B cell (primary cell): Measurements from ENCODE around the gene CNGB1. TPM values are rescaled to one million over a fixed set of nuclear protein-coding genes. Genes with fewer than 3 reads are reported as not detected.

Experiments used
- ATAC-seq: fragments of 200-7000 bp; cut with Tn5 transposase; one replicate; pipeline ENCODE4 v1.10.0; 2021; ENCODE audit warnings: low read depth, mild to moderate bottlenecking, moderate number of reproducible peaks, moderate library complexity
- CTCF ChIA-PET: fragments of 350-600 bp; sonication (Branson Sonifier 250); formaldehyde crosslinking; loops from one replicate; lab custom pipeline; 2021; ENCODE audit warnings: antibody characterized with exemption, inconsistent platforms; lab: Charles Lee
- POLR2A ChIA-PET: fragments of 350-600 bp; sonication (Branson Sonifier 250); formaldehyde crosslinking; loops from one replicate; lab custom pipeline; 2021; ENCODE audit warnings: antibody characterized with exemption; lab: Charles Lee
- DNase-seq: peaks from one replicate; pipeline ENCODE4 v3.0.0; 2013
- H2AFZ ChIP-seq: 2 replicates; pipeline ENCODE4 v1.6.1; 2012; ENCODE audit warnings: mild to moderate bottlenecking, low read depth, low read length; ENCODE audit not compliant: insufficient read depth, poor library complexity, severe bottlenecking
- H3K27ac ChIP-seq, 2 donors: 1 replicate in 1 of 2; 2 replicates in 1 of 2; pipeline ENCODE4 v1.5.1; 2012 to 2013; ENCODE audit warnings: low read length in 2 of 2, mild to moderate bottlenecking in 2 of 2, moderate library complexity in 1 of 2
- H3K27me3 ChIP-seq, 4 experiments: fragments of 200-600 bp in 1 of 4; sonication (generic) in 1 of 4; replicated peaks in 1 of 4; 1 replicate in 2 of 4; 2 replicates in 2 of 4; pipeline versions ENCODE4 v1.6.1 to v1.7.0; 2013 to 2016; ENCODE audit warnings: low read length in 3 of 4, mild to moderate bottlenecking in 2 of 4, mixed read lengths in 1 of 4, moderate library complexity in 1 of 4; ENCODE audit not compliant: insufficient read depth in 4 of 4, control insufficient read depth in 3 of 4; ENCODE audit errors: control extremely low read depth in 1 of 4
- H3K36me3 ChIP-seq, 2 experiments: replicated peaks in 1 of 2; 1 replicate in 1 of 2; 2 replicates in 1 of 2; pipeline versions ENCODE4 v1.6.1 to v1.7.1; 2013; ENCODE audit warnings: low read length in 1 of 2; ENCODE audit not compliant: insufficient read depth in 2 of 2, control insufficient read depth in 1 of 2; ENCODE audit errors: control extremely low read depth in 1 of 2, extremely low read depth in 1 of 2
- H3K4me1 ChIP-seq, 2 donors: fragments of 200-600 bp in 1 of 2; sonication (generic) in 1 of 2; 1 replicate in 1 of 2; 2 replicates in 1 of 2; pipeline versions ENCODE4 v1.5.1 to v1.6.1; 2013 to 2017; ENCODE audit warnings: low read length in 2 of 2; ENCODE audit not compliant: control insufficient read depth in 2 of 2, insufficient read depth in 2 of 2
- H3K4me2 ChIP-seq: replicated peaks from 2 replicates; pipeline ENCODE3; 2012; ENCODE audit warnings: mild to moderate bottlenecking, low read depth, low read length; ENCODE audit not compliant: poor library complexity, severe bottlenecking
- H3K4me3 ChIP-seq, 5 experiments: fragments of 200-600 bp in 1 of 5; sonication (generic) in 1 of 5; 1 replicate in 3 of 5; 2 replicates in 2 of 5; pipeline versions ENCODE4 v1.5.1 to v1.7.0; 2011 to 2016; ENCODE audit warnings: low read length in 4 of 5, mild to moderate bottlenecking in 4 of 5, low read depth in 2 of 5, control low read depth in 1 of 5, moderate library complexity in 1 of 5; ENCODE audit not compliant: insufficient read depth in 1 of 5; ENCODE audit errors: control extremely low read depth in 1 of 5, extremely low read depth in 1 of 5
- H3K79me2 ChIP-seq: fragments of 200-600 bp; sonication (generic); one replicate; pipeline ENCODE4 v1.6.0; 2016; ENCODE audit warnings: low read length; ENCODE audit not compliant: control insufficient read depth, insufficient read depth
- H3K9ac ChIP-seq: fragments of 200-600 bp; sonication (generic); 2 replicates; pipeline ENCODE4 v1.6.1; 2017; ENCODE audit warnings: mild to moderate bottlenecking, low read length, moderate library complexity
- H3K9me3 ChIP-seq, 3 donors: one replicate each; pipeline versions ENCODE4 v1.6.1 to v1.7.1; 2013; ENCODE audit warnings: low read length in 2 of 3; ENCODE audit not compliant: control insufficient read depth in 2 of 3, insufficient read depth in 1 of 3; ENCODE audit errors: control extremely low read depth in 1 of 3
- H4K20me1 ChIP-seq: 2 replicates; pipeline ENCODE4 v1.6.0; 2012; ENCODE audit warnings: mild to moderate bottlenecking, low read length; ENCODE audit not compliant: insufficient read depth, control insufficient read depth, poor library complexity, severe bottlenecking
- H3K27ac Mint-ChIP-seq: one replicate; pipeline ENCODE4 v1.8.0; 2021; ENCODE audit warnings: mixed read lengths
- H3K27me3 Mint-ChIP-seq: one replicate; pipeline ENCODE4 v1.8.0; 2021; ENCODE audit warnings: mixed read lengths
- H3K4me1 Mint-ChIP-seq: one replicate; pipeline ENCODE4 v1.8.0; 2021; ENCODE audit warnings: mixed read lengths
- H3K4me3 Mint-ChIP-seq: one replicate; pipeline ENCODE4 v1.8.0; 2021; ENCODE audit warnings: mixed read lengths
- H3K9me3 Mint-ChIP-seq: one replicate; pipeline ENCODE4 v1.8.0; 2022; ENCODE audit warnings: mixed read lengths; ENCODE audit not compliant: insufficient read depth
- CTCF ChIP-seq: fragments of 200-600 bp; IDR thresholded peaks from one replicate; pipeline ENCODE4 v1.8.0; 2022; ENCODE audit warnings: antibody characterized with exemption, mild to moderate bottlenecking
- EZH2 ChIP-seq: IDR thresholded peaks from 2 replicates; pipeline ENCODE4 v1.6.1; 2012; ENCODE audit warnings: borderline replicate concordance, low read depth, mild to moderate bottlenecking, moderate library complexity, low read length; ENCODE audit not compliant: insufficient read depth, poor library complexity, severe bottlenecking
- WGBS: methylation state at CpG from one replicate; pipeline ENCODE4 v1.1.5; 2013; ENCODE audit warnings: missing lambda C conversion rate; ENCODE audit not compliant: insufficient coverage; 5-methylcytosine and 5-hydroxymethylcytosine counted together
- intact Hi-C: fragments of 100-400 bp; cut with micrococcal nuclease; formaldehyde crosslinking; loops from one replicate; pipeline ENCODE4 v1.10.0; 2022
- polyA plus RNA-seq: library from polyadenylated mRNA; depleted of rRNA; stranded (reverse); fragments of >200 nt; gene quantifications from 2 replicates; pipeline ENCODE4 v1.2.3, GENCODE V29; 2012
- total RNA-seq, 2 donors: library from RNA; stranded (reverse); fragments of 120-200 nt in 1 of 2; gene quantifications; 1 replicate in 1 of 2; 2 replicates in 1 of 2; pipeline versions ENCODE4 v1.2.3 to v1.2.4, GENCODE V29; 2013 to 2022

The CNGB1 gene
- total and polyA plus RNA-seq, 2 donors (not counting 1 experiment from before 2014, with no cell fraction given): not detected

GRCh38 chr16:57893559-57894389 lies 77.2 kb downstream of the CNGB1 start:
- peaks cover 5 to 7% of the 10 kb centered on the region in 2 donors for H3K4me1 ChIP-seq
- H2AFZ ChIP-seq: peak overlapping the region; percentile 47
- H3K4me2 ChIP-seq: peak overlapping the region; percentile 27
- Mint-ChIP-seq H3K4me1 (peaks cover 7% of the 10 kb centered on the region), H3K27ac (no peak overlapping the region), H3K4me3 (peak overlapping the region; percentile 48), H3K9me3 (no peaks in the 10 kb centered on the region), H3K27me3 (peaks cover 44% of the 10 kb centered on the region)
- intact Hi-C loops: no loop called here
- H3K79me2 ChIP-seq: no peaks in the 10 kb centered on the region
- H3K27me3 ChIP-seq: peaks cover 0 to 9% (median 4%) of the 10 kb centered on the region in 4 experiments
- no peak overlapping the region for H3K27ac ChIP-seq
- DNase-seq (no peak), ATAC-seq (no peak)
- TF ChIP-seq EZH2 (no peak), CTCF (no peak)
- peak overlapping the region; percentile 15 for H3K9ac ChIP-seq
- no peaks in the 10 kb centered on the region for H3K36me3 ChIP-seq
- no peaks in the 10 kb centered on the region for H4K20me1 ChIP-seq
- no peaks in the 10 kb centered on the region for H3K9me3 ChIP-seq
- ChIA-PET POLR2A (no interaction called here), CTCF (interaction anchor here (0.8 kb wide), 1 partner anchor 13 kb away, joined by 3 read pairs; no protein-coding TSS in a partner anchor)
- peak overlapping the region in 1 of 5 experiments; percentile 0 for H3K4me3 ChIP-seq
- WGBS: 45% methylated on average over 11 of the region's 17 CpGs

- Histone ChIP-seq H3K79me2 (no peaks in the 10 kb centered on the region), H3K27ac (no peak overlapping the region), H3K4me3 (peak overlapping the region in 1 of 5 experiments; percentile 27), H3K9ac (no peak overlapping the region), H3K36me3 (no peaks in the 10 kb centered on the region), H3K4me2 (no peak overlapping the region), H3K9me3 (no peaks in the 10 kb centered on the region), H2AFZ (no peak overlapping the region), H3K4me1 (peaks cover 5 to 7% of the 10 kb centered on the region in 2 donors), H3K27me3 (peaks cover 0 to 7% (median 4%) of the 10 kb centered on the region in 4 experiments), H4K20me1 (no peaks in the 10 kb centered on the region)
- ChIA-PET POLR2A (no interaction called here), CTCF (no interaction called here)
- intact Hi-C loops: no loop called here
- DNase-seq (no peak), ATAC-seq (no peak)
- no peak overlapping the region for H3K4me3 Mint-ChIP-seq
- H3K9me3 Mint-ChIP-seq: no peaks in the 10 kb centered on the region
- H3K27me3 Mint-ChIP-seq: peaks cover 49% of the 10 kb centered on the region
- 95% methylated on average over 5 of the region's 5 CpGs for WGBS
- no peak for TF ChIP-seq CTCF
- TF ChIP-seq EZH2: no peak
- peaks cover 7% of the 10 kb centered on the region for H3K4me1 Mint-ChIP-seq
- no peak overlapping the region for H3K27ac Mint-ChIP-seq
These were observed 77.7 kb downstream of the CNGB1 start for GRCh38 chr16:57893217-57893558.
